Amniotic stem cell (primary cell): ENCODE results near the gene OLAH.

Experiments
- DNase-seq: peaks from one replicate; lab custom pipeline; 2025; lab: John Stamatoyannopoulos, UW

The OLAH gene

GRCh38 chr10:15069230-15069629 lies 25.5 kb downstream of the OLAH start:
- no peak for DNase-seq

- no peak for DNase-seq
Measured at GRCh38 chr10:15072358-15072757, 28.6 kb downstream of the OLAH start.

GRCh38 chr10:15075421-15075820 lies 31.7 kb downstream of the OLAH start:
- no peak for DNase-seq

GRCh38 chr10:15083674-15084501 lies 40.1 kb downstream of the OLAH start:
- no peak for DNase-seq

- DNase-seq, result peak; percentile 85
Measured at GRCh38 chr10:15084502-15084922, 40.8 kb downstream of the OLAH start.

GRCh38 chr10:15088428-15089261 lies 44.9 kb downstream of the OLAH start, which contains the start of gene ACBD7:
TSS of gene ACBD7 (minus strand) at chr10:15088776. CDS start at chr10:15088728, 48 bp downstream.
- peak; percentile 41 for DNase-seq

- DNase-seq, result no peak
Measured at GRCh38 chr10:15091418-15091817, 47.7 kb downstream of the OLAH start.

GRCh38 chr10:15092855-15093408 lies 49.2 kb downstream of the OLAH start:
- no peak for DNase-seq

- DNase-seq, result no peak
Measured at GRCh38 chr10:15096661-15097010, 52.9 kb downstream of the OLAH start.

GRCh38 chr10:15097011-15097812 lies 53.5 kb downstream of the OLAH start, which contains the start of gene RPP38:
TSS of gene RPP38 (plus strand) at chr10:15097355. CDS start at chr10:15103315, 5,960 bp downstream.
- peak; percentile 88 for DNase-seq

GRCh38 chr10:15099886-15100285 lies 56.1 kb downstream of the OLAH start:
- no peak for DNase-seq

GRCh38 chr10:15103513-15103912 lies 59.8 kb downstream of the OLAH start:
- DNase-seq, result no peak

- DNase-seq, result peak; percentile 7
Measured at GRCh38 chr10:15106352-15107013, 62.7 kb downstream of the OLAH start.

- no peak for DNase-seq
Measured at GRCh38 chr10:15112657-15113056, 68.9 kb downstream of the OLAH start.

- no peak for DNase-seq
Measured at GRCh38 chr10:15113766-15114165, 70.0 kb downstream of the OLAH start.

GRCh38 chr10:15116225-15116624 lies 72.5 kb downstream of the OLAH start:
- no peak for DNase-seq

- no peak for DNase-seq
Measured at GRCh38 chr10:15118615-15119014, 74.9 kb downstream of the OLAH start.

GRCh38 chr10:15120523-15120922 lies 76.8 kb downstream of the OLAH start:
- DNase-seq, result no peak

- DNase-seq, result no peak
Measured at GRCh38 chr10:15121707-15122106, 78.0 kb downstream of the OLAH start.

- no peak for DNase-seq
Measured at GRCh38 chr10:15122477-15123030, 78.8 kb downstream of the OLAH start.
